GM12874 (cell line): ENCODE data around the gene NLRP6.

Source experiments
- CTCF ChIP-seq: IDR thresholded peaks from 2 replicates; pipeline ENCODE4 v1.5.1; 2011; ENCODE audit warnings: low read depth, mild to moderate bottlenecking, control low read depth, low read length, moderate library complexity; ENCODE audit not compliant: insufficient read depth

NLRP6 gene

GRCh38 chr11:270451-271318 is 7.5 kb upstream of the NLRP6 start:
- TF ChIP-seq CTCF = no peak

- TF ChIP-seq CTCF = no peak
Measured at GRCh38 chr11:271319-271715, 6.9 kb upstream of the NLRP6 start.

GRCh38 chr11:272195-272930 is 5.8 kb upstream of the NLRP6 start:
- no peak for TF ChIP-seq CTCF

- TF ChIP-seq CTCF = no peak
Measured at GRCh38 chr11:272931-273198, 5.3 kb upstream of the NLRP6 start.

- no peak for TF ChIP-seq CTCF
Measured at GRCh38 chr11:276219-276618, 2.0 kb upstream of the NLRP6 start.

- no peak for TF ChIP-seq CTCF
Measured at GRCh38 chr11:279040-279965, 1.1 kb downstream of the NLRP6 start.
